Measurements from ENCODE around the gene SGF29.

The SGF29 gene

GRCh38 chr16:28586466-28586865 lies 32.7 kb downstream of the SGF29 start:
- no peak for TF ChIP-seq SIN3A (IDR thresholded peaks at IDR 0.05; ENCODE audit: borderline replicate concordance, insufficient read depth, low read length)
- no peak for TF ChIP-seq TAF1 (IDR thresholded peaks at IDR 0.05; ENCODE audit: borderline replicate concordance, insufficient read depth, low read length)
- no peak for TF ChIP-seq REST (IDR thresholded peaks at IDR 0.05; ENCODE audit: insufficient read depth in 1 of 2, low read depth in 2 of 2, low read length in 2 of 2)
- no peak for TF ChIP-seq FOXP2 (optimal IDR thresholded peaks at IDR 0.05; ENCODE audit: borderline replicate concordance, extremely low read depth, extremely low read length, insufficient read depth)
- TF ChIP-seq POLR2AphosphoS5 (IDR thresholded peaks at IDR 0.05; ENCODE audit: low read depth, low read length), result no peak

GRCh38 chr16:28587386-28587785 lies 33.7 kb downstream of the SGF29 start:
- TF ChIP-seq POLR2AphosphoS5 (IDR thresholded peaks at IDR 0.05; ENCODE audit: low read depth, low read length) (no peak), FOXP2 (optimal IDR thresholded peaks at IDR 0.05; ENCODE audit: borderline replicate concordance, extremely low read depth, extremely low read length, insufficient read depth) (no peak)

GRCh38 chr16:28589069-28589468 lies 35.3 kb downstream of the SGF29 start:
- TF ChIP-seq TAF1 (IDR thresholded peaks at IDR 0.05; ENCODE audit: borderline replicate concordance, insufficient read depth, low read length) (no peak), SIN3A (IDR thresholded peaks at IDR 0.05; ENCODE audit: borderline replicate concordance, insufficient read depth, low read length) (no peak), FOXP2 (optimal IDR thresholded peaks at IDR 0.05; ENCODE audit: borderline replicate concordance, extremely low read depth, extremely low read length, insufficient read depth) (no peak), REST (IDR thresholded peaks at IDR 0.05; ENCODE audit: insufficient read depth in 1 of 2, low read depth in 2 of 2, low read length in 2 of 2) (no peak), POLR2AphosphoS5 (IDR thresholded peaks at IDR 0.05; ENCODE audit: low read depth, low read length) (no peak)

- no peak for TF ChIP-seq TAF1 (IDR thresholded peaks at IDR 0.05; ENCODE audit: borderline replicate concordance, insufficient read depth, low read length)
- no peak for TF ChIP-seq SIN3A (IDR thresholded peaks at IDR 0.05; ENCODE audit: borderline replicate concordance, insufficient read depth, low read length)
- TF ChIP-seq FOXP2 (optimal IDR thresholded peaks at IDR 0.05; ENCODE audit: borderline replicate concordance, extremely low read depth, extremely low read length, insufficient read depth), result no peak
- TF ChIP-seq REST (IDR thresholded peaks at IDR 0.05; ENCODE audit: insufficient read depth in 1 of 2, low read depth in 2 of 2, low read length in 2 of 2), result no peak
- no peak for TF ChIP-seq POLR2AphosphoS5 (IDR thresholded peaks at IDR 0.05; ENCODE audit: low read depth, low read length)
These were observed 36.2 kb downstream of the SGF29 start for GRCh38 chr16:28589930-28590329.

GRCh38 chr16:28590384-28591340 lies 36.9 kb downstream of the SGF29 start:
- TF ChIP-seq REST (IDR thresholded peaks at IDR 0.05; ENCODE audit: insufficient read depth in 1 of 2, low read depth in 2 of 2, low read length in 2 of 2) (no peak), TAF1 (IDR thresholded peaks at IDR 0.05; ENCODE audit: borderline replicate concordance, insufficient read depth, low read length) (no peak), SIN3A (IDR thresholded peaks at IDR 0.05; ENCODE audit: borderline replicate concordance, insufficient read depth, low read length) (no peak), POLR2AphosphoS5 (IDR thresholded peaks at IDR 0.05; ENCODE audit: low read depth, low read length) (no peak), FOXP2 (optimal IDR thresholded peaks at IDR 0.05; ENCODE audit: borderline replicate concordance, extremely low read depth, extremely low read length, insufficient read depth) (no peak)
